HepG2 (cell line): ENCODE results near the gene DSN1. TPM values are rescaled to one million over a fixed set of nuclear protein-coding genes. Genes with fewer than 3 reads are reported as not detected.
A peak's percentile ranks its signal among the peaks of the same experiment; 100 is the strongest.

Experiments used
- AGO1 ChIP-seq: fragments of 200-400 bp; formaldehyde crosslinking; IDR thresholded peaks from 2 replicates; pipeline ENCODE4 v1.6.1; 2017; ENCODE audit warnings: mild to moderate bottlenecking, low read depth, low read length, moderate library complexity; ENCODE audit not compliant: poor library complexity, severe bottlenecking
- BRF2 ChIP-seq: sonication (generic); formaldehyde crosslinking; IDR thresholded peaks from 2 replicates; pipeline ENCODE4 v1.8.1; 2022; ENCODE audit warnings: mild to moderate bottlenecking, missing genetic modification reagents
- CTCF ChIP-seq: sonication (generic); formaldehyde crosslinking; IDR thresholded peaks from 2 replicates; pipeline ENCODE4 v1.5.0; 2020; ENCODE audit warnings: mild to moderate bottlenecking, missing genetic modification reagents, moderate library complexity
- ISL2 ChIP-seq: sonication (generic); formaldehyde crosslinking; IDR thresholded peaks from 2 replicates; pipeline ENCODE4 v1.5.0; 2020; ENCODE audit warnings: missing genetic modification reagents
- LRRFIP1 ChIP-seq: sonication (generic); formaldehyde crosslinking; conservative IDR thresholded peaks from 2 replicates; pipeline ENCODE4 v1.4.0; 2020; ENCODE audit warnings: missing genetic modification reagents
- MTA1 ChIP-seq: sonication (generic); formaldehyde crosslinking; IDR thresholded peaks from 2 replicates; pipeline ENCODE4 v1.4.0; 2020; ENCODE audit warnings: missing genetic modification reagents, mild to moderate bottlenecking, borderline replicate concordance
- MTA3 ChIP-seq: sonication (generic); formaldehyde crosslinking; IDR thresholded peaks from 2 replicates; pipeline ENCODE4 v1.4.0; 2020; ENCODE audit warnings: missing genetic modification reagents
- NFE2L1 ChIP-seq: sonication (generic); formaldehyde crosslinking; IDR thresholded peaks from 2 replicates; pipeline ENCODE4 v1.4.0; 2020; ENCODE audit warnings: missing genetic modification reagents, mild to moderate bottlenecking, borderline replicate concordance
- NR2F1 ChIP-seq, 2 experiments: fragments of 450-650 bp in 1 of 2; formaldehyde crosslinking in 1 of 2; IDR thresholded peaks; 2 replicates each; pipeline versions ENCODE4 v1.5.0 to v1.6.1; 2016 to 2020; ENCODE audit warnings: mild to moderate bottlenecking in 1 of 2, missing compliant biosample characterization in 1 of 2, missing genetic modification reagents in 1 of 2, moderate library complexity in 1 of 2
- RAD21 ChIP-seq: fragments of 450-650 bp; formaldehyde crosslinking; IDR thresholded peaks from 2 replicates; pipeline ENCODE4 v1.5.0; 2020; ENCODE audit warnings: mild to moderate bottlenecking
- RBM39 ChIP-seq: fragments of 200-400 bp; formaldehyde crosslinking; IDR thresholded peaks from one replicate; pipeline ENCODE4 v1.6.1; 2018; ENCODE audit warnings: antibody characterized with exemption, mild to moderate bottlenecking, low read depth, low read length; ENCODE audit not compliant: poor library complexity, severe bottlenecking
- THAP8 ChIP-seq: sonication (generic); formaldehyde crosslinking; IDR thresholded peaks from 2 replicates; pipeline ENCODE4 v1.5.1; 2020; ENCODE audit warnings: missing genetic modification reagents, mild to moderate bottlenecking, borderline replicate concordance
- ZBTB42 ChIP-seq: sonication (generic); formaldehyde crosslinking; IDR thresholded peaks from 2 replicates; pipeline ENCODE4 v1.5.0; 2020; ENCODE audit warnings: mild to moderate bottlenecking, missing genetic modification reagents
- ZNF430 ChIP-seq: sonication (generic); formaldehyde crosslinking; IDR thresholded peaks from 2 replicates; pipeline ENCODE4 v1.9.0; 2021; ENCODE audit warnings: mild to moderate bottlenecking, missing genetic modification reagents
- ZNF44 ChIP-seq: sonication (generic); formaldehyde crosslinking; IDR thresholded peaks from 2 replicates; pipeline ENCODE4 v1.5.1; 2020; ENCODE audit warnings: mild to moderate bottlenecking, missing genetic modification reagents
- ZNF75D ChIP-seq: sonication (generic); formaldehyde crosslinking; IDR thresholded peaks from 2 replicates; pipeline ENCODE4 v1.8.1; 2023; ENCODE audit warnings: missing genetic modification reagents, mild to moderate bottlenecking, borderline replicate concordance
- ZNF784 ChIP-seq: sonication (generic); formaldehyde crosslinking; IDR thresholded peaks from 2 replicates; pipeline ENCODE4 v1.5.1; 2020; ENCODE audit warnings: missing genetic modification reagents, mild to moderate bottlenecking, borderline replicate concordance
- ZNF850 ChIP-seq: sonication (generic); formaldehyde crosslinking; conservative IDR thresholded peaks from 2 replicates; pipeline ENCODE4 v1.9.0; 2021; ENCODE audit warnings: mild to moderate bottlenecking, missing genetic modification reagents
- ZSCAN29 ChIP-seq: sonication (generic); formaldehyde crosslinking; conservative IDR thresholded peaks from 2 replicates; pipeline ENCODE4 v1.4.0; 2020; ENCODE audit warnings: mild to moderate bottlenecking, missing genetic modification reagents
- polyA plus RNA-seq, 8 experiments: library from polyadenylated mRNA; depleted of rRNA in 3 of 8; stranded (reverse) in 7 of 8; unstranded in 1 of 8; fragments of >200 nt; fragmentation: Illumina TruSeq in 4 of 8; extraction: Trizol in 4 of 8; gene quantifications; 2 replicates each; pipeline versions ENCODE4 v1.2.1 to v1.2.3, GENCODE V29; 2011 to 2016; ENCODE audit warnings: low read depth in 4 of 8, missing spikeins in 1 of 8, mixed read lengths in 1 of 8; ENCODE audit not compliant: insufficient read depth in 1 of 8
- total RNA-seq, 5 experiments: library from RNA; depleted of rRNA; stranded (reverse); fragments of >200 nt; fragmentation: Illumina TruSeq; extraction: Trizol; gene quantifications; 2 replicates each; pipeline ENCODE4 v1.2.3, GENCODE V29; 2016; ENCODE audit warnings: low read depth in 1 of 5

Gene DSN1
- total and polyA plus RNA-seq, 2 of the 13 experiments (the other 11 are each of a cell fraction or from before 2014, with no cell fraction given), result 18.7 to 53.7 TPM

- TF ChIP-seq CTCF (CRISPR knock-in tag), result peak; percentile 9; the same call in 1 of the 2 replicates
- TF ChIP-seq ZNF75D (CRISPR knock-in tag), result peak; percentile 54; the same call in 1 of the 2 replicates
- TF ChIP-seq ISL2 (CRISPR knock-in tag), result no peak
- peak; percentile 34 for TF ChIP-seq AGO1
- no peak for TF ChIP-seq BRF2
- peak; percentile 88; the same call in 1 of the 2 replicates for TF ChIP-seq ZNF850 (CRISPR knock-in tag)
- peak; percentile 81; the same call in 1 of the 2 replicates for TF ChIP-seq LRRFIP1
- TF ChIP-seq ZNF44 (CRISPR knock-in tag), result peak; percentile 28; the same call in 1 of the 2 replicates
- TF ChIP-seq MTA1 (CRISPR knock-in tag), result no peak; the same call in 1 of the 2 replicates
- TF ChIP-seq NFE2L1 (CRISPR knock-in tag), result no peak
- peak; percentile 92; the same call in 1 of the 2 replicates for TF ChIP-seq ZNF784 (CRISPR knock-in tag)
- TF ChIP-seq MTA3 (CRISPR knock-in tag), result peak; percentile 59; the same call in 1 of the 2 replicates
- TF ChIP-seq RAD21 (CRISPR knock-in tag), result peak; percentile 39; the same call in 1 of the 2 replicates
- TF ChIP-seq ZNF430 (CRISPR knock-in tag), result peak; percentile 55; the same call in 1 of the 2 replicates
- peak; percentile 13; the same call in 1 of the 2 replicates for TF ChIP-seq ZBTB42
- TF ChIP-seq NR2F1 (CRISPR knock-in tag; IDR thresholded peaks at IDR 0.05), result 0 out of 4 replicates have a peak, but pooled peaks of 1 of the 2 experiments have one; percentile 12
- peak; percentile 13 for TF ChIP-seq RBM39
- 0 out of 2 replicates have a peak, but pooled peaks have one; percentile 68 for TF ChIP-seq THAP8 (CRISPR knock-in tag)
- no peak for TF ChIP-seq ZSCAN29 (CRISPR knock-in tag)
Measured at GRCh38 chr20:36773107-36773596, 411 bp downstream of the DSN1 start (continued).
